H9 (cell line): ENCODE measurements around the gene ITPR2. TPM values are rescaled to one million over a fixed set of nuclear protein-coding genes. Genes with fewer than 3 reads are reported as not detected.

Source experiments
- DNase-seq: peaks from one replicate; pipeline ENCODE4 v3.0.0-alpha.2; 2017
- H2AFZ ChIP-seq: one replicate; pipeline ENCODE4 v1.6.1; 2013; ENCODE audit warnings: mild to moderate bottlenecking, low read length, control low read depth, moderate library complexity
- H2AK5ac ChIP-seq: 2 replicates; pipeline ENCODE4 v1.6.1; 2013; ENCODE audit warnings: low read length, control low read depth, mixed read lengths; ENCODE audit not compliant: insufficient read length
- H2BK120ac ChIP-seq: one replicate; pipeline ENCODE4 v1.6.1; 2013; ENCODE audit warnings: low read depth, mild to moderate bottlenecking, low read length, control low read depth, inconsistent platforms; ENCODE audit not compliant: poor library complexity, severe bottlenecking
- H2BK12ac ChIP-seq: 2 replicates; pipeline ENCODE4 v1.6.1; 2013; ENCODE audit warnings: low read length, control low read depth, mixed read lengths, low read depth; ENCODE audit not compliant: insufficient read length
- H2BK15ac ChIP-seq: 2 replicates; pipeline ENCODE4 v1.6.1; 2013; ENCODE audit warnings: low read depth, low read length, control low read depth
- H2BK20ac ChIP-seq: one replicate; pipeline ENCODE4 v1.6.1; 2013; ENCODE audit warnings: low read depth, mild to moderate bottlenecking, low read length, control low read depth, inconsistent platforms; ENCODE audit not compliant: poor library complexity, severe bottlenecking
- H2BK5ac ChIP-seq: 2 replicates; pipeline ENCODE4 v1.6.1; 2013; ENCODE audit warnings: low read length, control low read depth, mixed read lengths; ENCODE audit not compliant: insufficient read length
- H3K14ac ChIP-seq: 2 replicates; pipeline ENCODE4 v1.6.1; 2013; ENCODE audit warnings: low read length, control low read depth; ENCODE audit not compliant: insufficient read depth
- H3K18ac ChIP-seq: 2 replicates; pipeline ENCODE4 v1.6.1; 2013; ENCODE audit warnings: low read depth, mild to moderate bottlenecking, mixed read lengths, low read length, control low read depth; ENCODE audit not compliant: insufficient read length
- H3K23ac ChIP-seq: 2 replicates; pipeline ENCODE4 v1.6.1; 2013; ENCODE audit warnings: low read length, control low read depth, mixed read lengths, low read depth; ENCODE audit not compliant: insufficient read length
- H3K23me2 ChIP-seq: 2 replicates; pipeline ENCODE4 v1.6.1; 2013; ENCODE audit warnings: low read depth, mild to moderate bottlenecking, mixed read lengths, low read length, control low read depth; ENCODE audit not compliant: insufficient read length, poor library complexity, severe bottlenecking
- H3K27ac ChIP-seq: 2 replicates; pipeline ENCODE4 v1.5.1; 2013; ENCODE audit warnings: low read length, control low read depth, mixed read lengths, low read depth; ENCODE audit not compliant: insufficient read length
- H3K27me3 ChIP-seq: 2 replicates; pipeline ENCODE4 v1.6.1; 2013; ENCODE audit warnings: low read length, control low read depth, inconsistent platforms; ENCODE audit not compliant: insufficient read depth
- H3K4ac ChIP-seq: 2 replicates; pipeline ENCODE4 v1.6.1; 2013; ENCODE audit warnings: low read depth, mild to moderate bottlenecking, control low read depth, inconsistent platforms, low read length, moderate library complexity
- H3K4me1 ChIP-seq: 2 replicates; pipeline ENCODE4 v1.6.1; 2013; ENCODE audit warnings: low read length, control low read depth, inconsistent platforms; ENCODE audit not compliant: insufficient read depth
- H3K4me2 ChIP-seq: 2 replicates; pipeline ENCODE4 v1.6.1; 2013; ENCODE audit warnings: low read length, control low read depth, mixed read lengths; ENCODE audit not compliant: insufficient read length, insufficient read depth
- H3K56ac ChIP-seq: 2 replicates; pipeline ENCODE4 v1.6.1; 2013; ENCODE audit warnings: low read depth, mild to moderate bottlenecking, mixed read lengths, low read length, control low read depth; ENCODE audit not compliant: insufficient read length
- H3K79me1 ChIP-seq: 2 replicates; pipeline ENCODE4 v1.6.1; 2013; ENCODE audit warnings: low read depth, mild to moderate bottlenecking, moderate library complexity, low read length, control low read depth, inconsistent platforms; ENCODE audit not compliant: insufficient read depth, poor library complexity, severe bottlenecking
- H3K79me2 ChIP-seq: 2 replicates; pipeline ENCODE4 v1.6.1; 2013; ENCODE audit warnings: low read length, control low read depth, inconsistent platforms; ENCODE audit not compliant: insufficient read depth
- H3K9ac ChIP-seq: 2 replicates; pipeline ENCODE4 v1.6.1; 2013; ENCODE audit warnings: low read length, control low read depth, mixed read lengths; ENCODE audit not compliant: insufficient read length; ENCODE audit errors: extremely low read depth
- H3K9me3 ChIP-seq: one replicate; pipeline ENCODE4 v1.6.1; 2013; ENCODE audit warnings: low read depth, low read length, inconsistent platforms; ENCODE audit not compliant: control insufficient read depth
- H3T11ph ChIP-seq: one replicate; pipeline ENCODE4 v1.6.1; 2013; ENCODE audit warnings: mild to moderate bottlenecking, low read length, control low read depth, inconsistent platforms
- H4K20me1 ChIP-seq: one replicate; pipeline ENCODE4 v1.6.1; 2013; ENCODE audit not compliant: control insufficient read depth, insufficient read length, insufficient read depth
- H4K5ac ChIP-seq: 2 replicates; pipeline ENCODE4 v1.6.1; 2013; ENCODE audit warnings: low read depth, mild to moderate bottlenecking, mixed read lengths, low read length, control low read depth; ENCODE audit not compliant: insufficient read length
- H4K8ac ChIP-seq: replicated peaks from 2 replicates; pipeline ENCODE4 v1.6.1; 2013; ENCODE audit warnings: low read length, control low read depth, mixed read lengths, low read depth; ENCODE audit not compliant: insufficient read length
- H4K91ac ChIP-seq: 2 replicates; pipeline ENCODE4 v1.6.1; 2013; ENCODE audit warnings: low read depth, mild to moderate bottlenecking, moderate library complexity, mixed read lengths, low read length, control low read depth; ENCODE audit not compliant: insufficient read length
- H3K27ac Mint-ChIP-seq, 3 experiments: 2 replicates in 2 of 3; 3 replicates in 1 of 3; pipeline ENCODE4 v1.8.0; 2020 to 2021; ENCODE audit warnings: mixed read lengths in 3 of 3, mild to moderate bottlenecking in 1 of 3, moderate library complexity in 1 of 3
- H3K27me3 Mint-ChIP-seq: 2 replicates; pipeline ENCODE4 v1.8.0; 2021; ENCODE audit warnings: low read depth, mild to moderate bottlenecking, moderate library complexity, mixed read lengths
- H3K36me3 Mint-ChIP-seq, 3 experiments: 2 replicates in 2 of 3; 3 replicates in 1 of 3; pipeline ENCODE4 v1.8.0; 2020 to 2021; ENCODE audit warnings: low read depth in 3 of 3, mixed read lengths in 3 of 3; ENCODE audit not compliant: insufficient read depth in 1 of 3
- H3K4me1 Mint-ChIP-seq, 2 experiments: 2 replicates each; pipeline ENCODE4 v1.8.0; 2020; ENCODE audit warnings: mixed read lengths in 2 of 2
- H3K4me3 Mint-ChIP-seq, 2 experiments: 2 replicates in 1 of 2; 3 replicates in 1 of 2; pipeline ENCODE4 v1.8.0; 2020 to 2021; ENCODE audit warnings: mild to moderate bottlenecking in 2 of 2, mixed read lengths in 2 of 2, moderate library complexity in 1 of 2
- H3K9me3 Mint-ChIP-seq, 2 experiments: 2 replicates in 1 of 2; 3 replicates in 1 of 2; pipeline ENCODE4 v1.8.0; 2020; ENCODE audit warnings: mild to moderate bottlenecking in 2 of 2, mixed read lengths in 2 of 2, moderate library complexity in 1 of 2
- CTCF ChIP-seq: fragments of 200-600 bp; sonication (generic); conservative IDR thresholded peaks from 3 replicates; pipeline ENCODE4 v1.8.0; 2021; ENCODE audit warnings: antibody characterized with exemption, mild to moderate bottlenecking
- WGBS: extraction: QIAGEN DNeasy Blood & Tissue Kit; methylation state at CpG from one replicate; pipeline ENCODE4 v1.1.7; 2013; ENCODE audit warnings: missing lambda C conversion rate, low lambda C conversion rate, mixed read lengths; ENCODE audit not compliant: insufficient read length; ENCODE audit errors: extremely low coverage; 5-methylcytosine and 5-hydroxymethylcytosine counted together
- total RNA-seq: library from RNA; stranded (reverse); gene quantifications from 2 replicates; pipeline ENCODE4 v1.2.1, GENCODE V29; 2021

Gene ITPR2
- total RNA-seq, 1 experiment from 2014 or later = 14.8 TPM

- no peak overlapping the region for H2AK5ac ChIP-seq
- H3K23ac ChIP-seq = no peak overlapping the region
- no peak overlapping the region for H3K9ac ChIP-seq
- no peak overlapping the region for H3K4me2 ChIP-seq
- H3K56ac ChIP-seq = no peak overlapping the region
- no peaks in the 10 kb centered on the region for H3K9me3 ChIP-seq
- no peak for DNase-seq
- no peak overlapping the region for H2BK15ac ChIP-seq
- no peak overlapping the region for H3K4me3 Mint-ChIP-seq
- WGBS = no CpG with 5 or more reads among the region's 3 CpGs
- H3K23me2 ChIP-seq = no peaks in the 10 kb centered on the region
- H2BK5ac ChIP-seq = no peak overlapping the region
- no peak overlapping the region for H3K27ac ChIP-seq
- no peak overlapping the region for H3T11ph ChIP-seq
- no peak overlapping the region for H4K91ac ChIP-seq
- H2BK20ac ChIP-seq = no peak overlapping the region
- no peak for TF ChIP-seq CTCF
- H2BK12ac ChIP-seq = no peak overlapping the region
- H3K27me3 Mint-ChIP-seq = no peaks in the 10 kb centered on the region
- H3K27ac Mint-ChIP-seq = no peak overlapping the region
- no peak overlapping the region for H3K4ac ChIP-seq
- H2AFZ ChIP-seq = no peak overlapping the region
- H4K20me1 ChIP-seq = no peaks in the 10 kb centered on the region
- H3K14ac ChIP-seq = no peak overlapping the region
- H3K9me3 Mint-ChIP-seq = no peaks in the 10 kb centered on the region
- no peaks in the 10 kb centered on the region for H3K4me1 ChIP-seq
- no peaks in the 10 kb centered on the region for H3K27me3 ChIP-seq
- peaks cover 13% of the 10 kb centered on the region; the same call in 1 of the 2 replicates for H3K79me2 ChIP-seq
- H3K36me3 Mint-ChIP-seq = 0 out of 7 replicates have a peak, but pooled peaks cover 0 to 1% (median 0%) of the 10 kb centered on the region in 3 experiments
- H4K5ac ChIP-seq = no peak overlapping the region
- H3K4me1 Mint-ChIP-seq = peaks cover 5% of the 10 kb centered on the region in 2 experiments; a peak in 3 of 4 replicates
- H2BK120ac ChIP-seq = no peak overlapping the region
- no peak overlapping the region for H3K18ac ChIP-seq
- H3K79me1 ChIP-seq = peaks cover 3% of the 10 kb centered on the region
- no peak overlapping the region for H4K8ac ChIP-seq
Observed at GRCh38 chr12:26808766-26809476, 24.1 kb downstream of the ITPR2 start.
